ENCODE results near the gene DNAH10. TPM values are rescaled to one million over a fixed set of nuclear protein-coding genes. Genes with fewer than 3 reads are reported as not detected.

Gene DNAH10
- total RNA-seq, 1 donor from 2014 or later = 1.2 TPM

GRCh38 chr12:123849517-123849916, 87.4 kb downstream of the DNAH10 start:
- Mint-ChIP-seq H3K9me3 (ENCODE audit: low read depth) (peaks cover 3% of the 10 kb centered on the region), H3K27ac (ENCODE audit: unreplicated experiment) (no peak overlapping the region), H3K4me3 (ENCODE audit: unreplicated experiment) (no peak overlapping the region), H3K27me3 (ENCODE audit: low read depth) (peaks cover 10% of the 10 kb centered on the region), H3K36me3 (ENCODE audit: low read depth) (peaks cover 4% of the 10 kb centered on the region), H3K4me1 (ENCODE audit: low read depth) (no peaks in the 10 kb centered on the region)
- TF ChIP-seq CTCF (IDR thresholded peaks at IDR 0.05) = no peak
- no peak for DNase-seq (ENCODE audit: low spot score)

DNA sequence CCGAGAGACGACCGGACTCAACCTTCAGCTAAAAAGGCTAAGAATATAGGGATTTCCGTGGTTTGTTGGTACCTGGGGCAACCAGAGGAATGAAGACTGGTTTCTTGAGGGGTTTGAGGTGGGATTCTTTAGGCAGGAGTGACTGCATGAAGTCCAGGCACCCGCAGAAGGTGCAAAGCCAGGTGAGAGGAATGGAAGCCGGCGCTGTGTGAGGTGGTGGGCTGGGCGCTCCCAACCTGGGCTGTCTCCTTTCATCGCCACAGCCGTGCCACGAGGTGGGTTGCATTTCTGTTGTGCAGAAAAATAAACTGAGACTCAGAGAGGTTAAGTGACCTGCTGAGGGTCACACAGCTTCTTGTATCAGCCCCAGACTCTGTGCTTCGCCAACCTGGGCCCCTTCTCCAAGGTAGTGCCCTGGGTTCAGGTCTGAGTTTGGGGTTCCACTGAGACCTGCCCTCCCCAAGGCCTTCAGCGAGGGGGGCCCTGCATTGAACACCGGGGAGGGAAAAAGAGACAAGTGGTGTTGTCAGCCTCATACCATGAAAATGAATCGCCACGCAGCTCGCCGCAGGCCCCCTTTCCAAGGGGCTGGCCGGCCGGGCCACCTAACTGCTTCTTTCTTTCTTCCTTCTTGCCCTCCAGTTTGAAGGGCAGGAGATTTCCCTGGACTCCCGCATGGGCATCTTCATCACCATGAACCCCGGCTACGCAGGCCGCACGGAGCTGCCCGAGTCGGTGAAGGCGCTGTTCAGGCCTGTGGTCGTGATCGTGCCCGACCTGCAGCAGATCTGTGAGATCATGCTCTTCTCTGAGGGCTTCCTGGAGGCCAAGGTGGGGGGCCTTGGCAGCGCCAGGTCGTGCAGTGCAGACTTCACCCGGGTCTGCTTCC, 88.4 kb downstream of the DNAH10 start:
- H3K9me3 Mint-ChIP-seq (ENCODE audit: low read depth) = peaks cover 3% of the 10 kb centered on the region
- peaks cover 10% of the 10 kb centered on the region for H3K27me3 Mint-ChIP-seq (ENCODE audit: low read depth)
- peaks cover 4% of the 10 kb centered on the region for H3K36me3 Mint-ChIP-seq (ENCODE audit: low read depth)
- H3K27ac Mint-ChIP-seq (ENCODE audit: unreplicated experiment) = no peak overlapping the region
- DNase-seq (ENCODE audit: low spot score) = no peak
- no peak overlapping the region for H3K4me3 Mint-ChIP-seq (ENCODE audit: unreplicated experiment)
- TF ChIP-seq CTCF (IDR thresholded peaks at IDR 0.05) = no peak
- H3K4me1 Mint-ChIP-seq (ENCODE audit: low read depth) = no peaks in the 10 kb centered on the region

GRCh38 chr12:123853396-123854070, 91.4 kb downstream of the DNAH10 start:
- H3K4me3 Mint-ChIP-seq (ENCODE audit: unreplicated experiment) = no peak overlapping the region
- peaks cover 4% of the 10 kb centered on the region for H3K36me3 Mint-ChIP-seq (ENCODE audit: low read depth)
- no peak for TF ChIP-seq CTCF (IDR thresholded peaks at IDR 0.05)
- H3K9me3 Mint-ChIP-seq (ENCODE audit: low read depth) = peaks cover 4% of the 10 kb centered on the region
- peaks cover 11% of the 10 kb centered on the region for H3K27me3 Mint-ChIP-seq (ENCODE audit: low read depth)
- H3K4me1 Mint-ChIP-seq (ENCODE audit: low read depth) = no peaks in the 10 kb centered on the region
- no peak for DNase-seq (ENCODE audit: low spot score)
- no peak overlapping the region for H3K27ac Mint-ChIP-seq (ENCODE audit: unreplicated experiment)

GRCh38 chr12:123854232-123854631, 92.1 kb downstream of the DNAH10 start:
- no peak overlapping the region for H3K4me3 Mint-ChIP-seq (ENCODE audit: unreplicated experiment)
- no peak for TF ChIP-seq CTCF (IDR thresholded peaks at IDR 0.05)
- H3K9me3 Mint-ChIP-seq (ENCODE audit: low read depth) = peaks cover 6% of the 10 kb centered on the region
- no peaks in the 10 kb centered on the region for H3K4me1 Mint-ChIP-seq (ENCODE audit: low read depth)
- DNase-seq (ENCODE audit: low spot score) = no peak
- H3K27me3 Mint-ChIP-seq (ENCODE audit: low read depth) = peaks cover 11% of the 10 kb centered on the region
- peaks cover 4% of the 10 kb centered on the region for H3K36me3 Mint-ChIP-seq (ENCODE audit: low read depth)
- H3K27ac Mint-ChIP-seq (ENCODE audit: unreplicated experiment) = no peak overlapping the region

GRCh38 chr12:123854918-123855317, 92.8 kb downstream of the DNAH10 start:
- no peak for DNase-seq (ENCODE audit: low spot score)
- H3K4me1 Mint-ChIP-seq (ENCODE audit: low read depth) = no peaks in the 10 kb centered on the region
- peaks cover 4% of the 10 kb centered on the region for H3K36me3 Mint-ChIP-seq (ENCODE audit: low read depth)
- H3K4me3 Mint-ChIP-seq (ENCODE audit: unreplicated experiment) = no peak overlapping the region
- TF ChIP-seq CTCF (IDR thresholded peaks at IDR 0.05) = no peak
- no peak overlapping the region for H3K27ac Mint-ChIP-seq (ENCODE audit: unreplicated experiment)
- H3K9me3 Mint-ChIP-seq (ENCODE audit: low read depth) = peaks cover 6% of the 10 kb centered on the region
- H3K27me3 Mint-ChIP-seq (ENCODE audit: low read depth) = peaks cover 11% of the 10 kb centered on the region
